Measurements from ENCODE around the gene IMPA2.

The IMPA2 gene

DNA sequence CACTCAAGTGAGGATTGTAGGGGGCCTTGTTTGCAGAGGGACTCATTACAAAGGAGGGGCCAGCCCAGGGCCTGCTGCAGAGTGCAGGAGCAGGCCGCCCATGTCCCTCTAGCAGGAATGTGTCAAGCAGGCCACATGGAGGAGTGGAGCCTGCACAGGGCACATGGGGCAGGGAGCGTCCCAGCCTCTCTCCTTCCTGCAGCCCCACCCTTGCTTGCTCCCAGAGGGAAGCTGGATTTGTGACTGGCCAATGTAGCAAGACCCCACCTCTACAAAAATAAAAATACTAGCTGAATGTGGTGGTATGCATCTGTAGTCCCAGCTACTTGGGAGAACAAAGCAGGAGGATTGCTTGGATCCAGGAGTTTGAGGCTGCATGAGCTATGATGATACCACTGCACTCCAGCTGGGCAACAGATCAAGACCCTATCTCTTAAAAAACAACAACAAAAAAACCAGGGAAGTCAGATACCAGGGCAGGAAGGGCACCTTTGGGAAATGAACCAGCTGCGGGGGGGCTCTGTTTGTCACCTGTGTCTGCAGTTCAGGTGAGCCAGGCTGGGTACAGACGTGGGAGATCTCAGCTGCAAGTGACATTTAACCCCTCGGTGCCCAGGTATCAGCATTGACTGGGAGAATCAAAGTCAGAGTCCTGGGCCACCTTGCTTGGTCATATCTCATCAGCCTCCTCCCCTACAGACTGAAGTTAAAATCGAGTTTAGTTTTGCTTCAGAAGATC is 27.7 kb downstream of the IMPA2 start:
- no peak for DNase-seq (ENCODE audit: low read depth)

DNA sequence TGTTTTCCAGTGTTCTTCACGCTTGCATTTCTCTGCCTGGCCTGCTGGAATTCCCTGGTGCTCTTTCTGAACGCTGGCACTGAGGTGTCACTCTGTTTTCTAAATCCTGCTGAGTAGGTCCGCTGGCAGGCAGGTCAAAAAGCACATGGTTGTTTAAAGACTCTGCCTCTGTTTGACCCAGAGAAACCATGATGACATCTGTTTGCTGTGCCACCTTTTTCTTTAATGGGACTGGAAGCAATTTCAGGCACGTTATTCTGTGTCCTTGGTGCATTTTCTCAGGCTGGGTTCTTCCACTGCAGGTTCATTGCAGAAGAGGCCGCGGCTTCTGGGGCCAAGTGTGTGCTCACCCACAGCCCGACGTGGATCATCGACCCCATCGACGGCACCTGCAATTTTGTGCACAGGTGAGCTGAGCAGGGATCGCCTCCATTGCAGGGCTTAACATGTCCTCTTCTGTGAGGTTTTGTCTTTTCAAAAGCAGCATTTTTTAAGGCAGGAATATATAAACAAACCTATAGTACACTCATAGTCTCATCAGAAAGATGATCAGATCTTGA is 28.4 kb downstream of the IMPA2 start:
- DNase-seq (ENCODE audit: low read depth) = no peak

DNA sequence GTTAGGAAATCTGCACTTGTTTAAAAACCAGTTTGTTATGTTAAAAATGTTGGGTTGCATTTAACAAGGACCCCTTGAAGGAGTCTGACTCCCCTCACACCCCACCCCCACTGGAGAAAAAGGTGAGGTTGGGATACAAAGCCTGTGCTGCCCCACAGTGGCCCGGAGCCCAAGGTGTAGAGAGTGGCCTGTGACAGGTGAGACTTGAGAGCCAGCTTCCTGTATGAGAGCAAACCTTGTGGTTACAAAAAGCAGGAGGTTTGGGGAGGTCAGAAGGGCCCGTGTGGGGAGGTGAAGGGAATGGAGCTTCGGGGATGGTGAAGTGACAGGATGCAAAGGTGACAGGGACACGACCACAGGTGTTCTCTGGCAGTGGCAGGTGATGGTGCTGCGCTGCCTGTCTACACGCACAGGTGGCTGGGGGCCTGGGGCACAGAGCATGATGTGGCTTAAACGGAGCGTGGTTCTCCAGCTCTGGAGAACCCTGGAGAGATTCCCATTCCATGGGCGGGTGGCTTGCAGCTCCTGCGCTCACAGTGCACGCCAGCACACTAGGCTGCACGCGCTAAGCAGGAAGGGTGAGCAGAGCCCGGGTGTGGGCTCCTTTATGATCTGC is 29.0 kb downstream of the IMPA2 start:
- no peak for DNase-seq (ENCODE audit: low read depth)

DNA sequence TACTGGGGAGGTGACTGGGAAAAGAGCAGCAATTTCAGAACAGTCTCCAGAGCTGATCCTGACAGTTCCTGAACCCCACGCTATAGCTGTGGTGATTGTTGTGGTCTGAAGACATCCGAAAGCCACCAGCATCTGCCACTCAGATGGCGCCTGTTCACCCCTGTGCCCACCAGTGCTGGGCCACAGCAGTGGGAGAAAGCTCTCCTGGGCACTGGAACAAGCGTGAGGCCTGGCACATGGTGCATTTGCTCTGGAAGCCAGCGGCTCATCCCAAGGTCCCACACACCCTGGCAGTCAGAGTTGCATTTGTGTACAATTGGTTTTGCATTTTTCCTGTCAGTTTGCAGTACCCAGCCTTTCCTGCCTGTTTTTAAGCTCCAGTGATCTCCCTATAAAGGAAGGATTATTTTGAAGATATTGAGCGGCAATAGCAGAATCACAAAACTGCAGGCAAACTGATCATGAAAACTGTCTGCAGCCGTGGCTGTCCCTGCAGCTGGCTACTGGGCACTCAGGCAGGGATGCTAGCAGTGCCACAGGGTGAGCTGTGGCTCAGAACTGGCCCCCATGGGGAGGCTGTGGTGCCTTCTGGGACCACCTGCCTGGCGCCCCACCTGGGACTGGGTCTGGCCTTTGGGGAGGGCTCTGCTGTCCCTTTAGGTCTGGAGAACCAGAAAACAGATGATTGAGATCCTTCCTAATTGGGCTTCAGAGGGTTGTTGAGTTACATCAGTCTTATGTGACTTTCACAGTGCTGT is 30.1 kb downstream of the IMPA2 start:
- no peak for DNase-seq (ENCODE audit: low read depth)

DNA sequence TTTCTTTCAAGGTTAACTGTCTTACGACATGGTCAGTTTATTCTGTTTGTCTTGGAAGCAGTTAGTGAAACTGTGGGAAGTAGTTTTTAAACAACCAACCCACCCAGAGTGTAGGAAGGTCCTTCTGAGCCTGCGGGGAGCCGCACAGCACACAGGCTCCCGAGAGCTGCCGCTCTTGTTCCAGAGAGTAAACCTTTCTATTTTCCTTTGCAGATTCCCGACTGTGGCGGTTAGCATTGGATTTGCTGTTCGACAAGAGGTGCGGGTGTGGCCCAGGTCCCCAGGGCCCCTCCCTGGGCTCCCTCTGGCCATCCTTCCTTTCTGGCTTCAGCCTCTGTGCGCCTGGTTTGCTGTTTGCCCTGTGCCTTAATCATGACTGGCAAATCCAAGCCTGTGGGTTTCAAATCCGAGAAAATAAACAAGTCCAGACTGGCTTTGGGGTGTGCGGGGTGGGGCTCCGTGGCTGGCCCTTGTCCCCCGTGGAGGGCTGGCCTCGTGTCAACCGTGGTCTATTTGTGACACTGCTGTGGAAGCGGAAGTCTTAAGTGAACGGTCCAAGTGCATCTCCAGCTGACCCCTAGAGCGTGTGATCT is 30.7 kb downstream of the IMPA2 start:
- no peak for DNase-seq (ENCODE audit: low read depth)

DNA sequence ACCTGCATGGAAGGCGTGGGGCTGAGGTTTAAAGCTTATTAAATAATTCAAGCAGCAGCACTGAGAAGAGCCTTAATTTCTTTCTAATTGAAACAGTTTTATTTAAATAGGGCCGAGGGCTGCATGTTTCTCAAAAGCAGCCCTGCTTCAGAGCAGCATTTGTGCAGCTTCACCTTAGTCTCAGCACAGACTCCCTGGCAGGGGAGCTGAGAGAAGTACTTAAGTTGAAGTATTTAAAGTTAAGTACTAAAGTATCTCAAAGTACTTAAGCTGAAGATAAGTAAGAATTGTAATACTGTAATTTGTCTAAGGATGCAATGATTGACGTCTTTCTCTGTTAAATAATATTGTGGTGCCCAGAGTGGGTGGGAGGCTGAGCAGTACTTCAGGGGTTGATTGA is 31.4 kb downstream of the IMPA2 start:
- DNase-seq (ENCODE audit: low read depth) = no peak

DNA sequence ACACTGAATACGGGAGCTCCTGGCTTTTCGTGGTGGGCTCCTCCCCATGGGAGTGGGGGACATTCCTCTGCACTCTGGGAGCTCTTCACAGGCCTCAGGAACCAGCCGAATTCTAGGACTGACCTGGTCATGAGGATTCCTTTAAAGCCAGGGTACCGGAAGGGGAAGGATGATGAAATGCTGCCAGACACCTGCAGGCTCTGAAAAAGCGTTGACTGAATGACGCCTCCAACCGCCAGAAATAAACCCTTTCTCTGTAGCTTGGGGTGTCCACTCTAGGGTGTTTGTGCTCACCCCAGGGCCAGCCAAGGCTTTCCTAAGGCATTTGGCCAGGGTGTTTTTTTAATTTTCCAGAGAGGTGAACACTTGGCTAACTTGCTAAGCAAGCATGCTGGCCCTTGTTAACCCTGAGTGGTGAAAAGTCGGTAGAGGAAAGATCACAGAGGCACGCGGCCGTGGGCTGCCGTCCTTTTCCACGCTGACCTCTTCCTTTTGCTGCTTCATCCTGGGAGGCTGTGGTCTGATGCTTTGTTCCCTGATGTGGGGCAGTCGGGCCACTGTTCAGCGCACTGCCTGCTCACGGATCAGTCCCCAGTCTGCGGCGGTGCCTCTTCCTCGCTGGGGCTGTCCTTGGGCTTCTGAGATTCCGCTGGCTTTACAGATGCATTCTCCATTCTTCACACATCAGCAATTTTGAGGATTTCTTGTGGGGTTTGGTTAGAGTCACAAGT is 32.0 kb downstream of the IMPA2 start:
- no peak for DNase-seq (ENCODE audit: low read depth)

DNA sequence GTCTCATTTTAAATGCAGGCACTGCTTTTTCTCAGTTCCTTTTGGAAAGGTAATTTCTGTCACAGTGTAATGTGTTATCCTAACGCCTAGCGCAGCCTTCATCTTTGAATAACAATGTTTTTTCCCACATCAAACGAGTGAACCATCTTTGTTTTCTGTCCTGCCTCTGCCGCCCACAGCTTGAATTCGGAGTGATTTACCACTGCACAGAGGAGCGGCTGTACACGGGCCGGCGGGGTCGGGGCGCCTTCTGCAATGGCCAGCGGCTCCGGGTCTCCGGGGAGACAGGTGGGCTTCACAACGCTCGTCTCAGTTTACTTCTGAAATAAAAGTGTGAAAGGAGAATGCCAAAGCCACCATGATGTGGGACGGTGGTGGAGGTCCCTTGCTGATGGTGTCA is 32.8 kb downstream of the IMPA2 start:
- DNase-seq (ENCODE audit: low read depth) = no peak

DNA sequence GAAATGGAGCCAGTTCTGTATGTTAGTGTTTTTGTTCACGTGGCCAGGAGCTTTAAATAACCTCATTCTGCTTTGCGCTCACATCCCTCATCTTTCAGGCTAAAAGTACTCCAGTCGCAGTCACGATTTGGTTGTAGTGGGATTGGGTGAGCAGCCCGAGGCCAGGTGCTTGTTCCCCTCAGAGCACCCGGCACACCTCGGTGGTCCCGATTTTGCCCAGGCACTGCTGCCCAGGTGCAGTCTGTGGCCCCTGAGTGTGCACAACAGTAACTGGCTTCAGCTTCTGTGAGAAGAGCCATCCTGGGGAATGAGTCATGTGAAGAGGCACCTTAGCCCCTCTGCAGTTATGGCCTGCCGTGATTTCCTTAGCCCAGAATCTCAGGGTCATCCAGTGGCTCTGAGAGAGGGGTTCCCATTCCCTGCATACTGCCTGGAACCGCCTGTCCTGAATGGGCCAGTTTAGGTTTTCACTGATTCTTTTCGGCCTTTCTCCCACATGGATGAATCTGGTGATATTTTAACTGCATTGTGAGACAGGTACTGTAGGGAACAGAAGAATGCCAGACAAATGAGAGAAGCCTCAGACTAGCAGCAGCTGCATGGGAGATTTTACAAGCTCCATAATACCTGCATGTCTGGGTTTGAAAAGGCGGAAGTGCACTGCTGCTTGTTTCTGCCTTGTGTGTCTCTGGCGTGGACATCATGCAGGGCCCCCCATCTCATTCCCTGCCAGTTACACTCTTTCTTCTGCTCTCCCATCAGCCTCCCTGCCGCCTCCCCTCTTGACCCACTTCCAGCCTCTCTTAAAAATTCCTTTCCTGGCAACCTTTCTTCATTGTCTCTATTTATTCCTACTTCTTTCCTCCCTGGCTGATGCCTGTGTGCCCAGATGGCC is 33.5 kb downstream of the IMPA2 start:
- no peak for DNase-seq (ENCODE audit: low read depth)

DNA sequence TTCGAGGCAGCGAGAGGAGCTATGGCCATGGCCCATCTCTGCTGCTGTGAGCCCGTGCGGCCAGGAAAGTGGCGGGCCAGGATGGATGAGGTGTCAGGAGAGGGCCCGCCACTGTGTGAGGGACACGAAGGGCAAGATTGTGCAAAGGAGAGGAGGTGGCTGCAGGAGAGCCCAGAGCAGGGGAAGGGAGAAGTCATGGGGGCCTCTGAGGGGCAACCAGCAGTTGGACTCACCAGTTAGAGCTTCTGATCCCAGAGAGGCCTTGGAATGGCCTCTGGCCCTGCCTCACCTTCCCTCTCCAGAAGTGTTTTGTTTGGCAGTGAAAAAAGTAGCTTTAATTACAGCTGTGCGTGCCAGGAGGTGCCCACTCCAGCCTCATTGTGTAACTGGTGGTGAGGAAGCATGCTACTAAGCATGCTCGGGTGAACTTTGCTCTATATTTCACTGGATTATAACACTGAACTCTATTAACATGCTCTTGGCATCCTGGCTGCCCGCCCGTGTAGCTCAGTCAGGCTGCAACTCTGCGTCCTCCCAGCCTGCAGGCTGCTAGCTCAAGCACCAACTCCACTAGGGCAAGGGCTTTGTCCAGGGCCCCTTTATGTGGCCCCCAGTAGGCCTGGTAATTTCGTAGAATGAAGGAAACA is 34.2 kb downstream of the IMPA2 start:
- DNase-seq (ENCODE audit: low read depth) = peak; percentile 89

DNA sequence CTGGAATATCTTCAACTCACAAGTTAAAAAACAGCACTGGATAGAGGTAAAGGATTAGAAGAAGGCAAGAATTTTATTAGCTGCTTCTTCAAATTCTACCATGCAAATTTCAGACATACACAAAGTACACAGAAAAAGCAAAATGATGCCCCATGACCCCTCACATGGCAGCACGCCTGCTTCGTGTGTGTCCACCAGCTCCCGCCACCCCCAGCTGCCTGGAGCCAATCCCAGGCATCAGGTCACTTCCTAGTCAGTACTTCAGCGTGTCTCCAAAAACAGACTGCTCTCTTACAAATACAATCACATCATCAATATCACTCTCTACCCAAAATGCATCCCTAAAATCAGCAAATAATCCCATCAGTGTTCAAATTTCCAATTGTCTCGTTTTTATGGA is 35.8 kb downstream of the IMPA2 start:
- DNase-seq (ENCODE audit: low read depth) = no peak

DNA sequence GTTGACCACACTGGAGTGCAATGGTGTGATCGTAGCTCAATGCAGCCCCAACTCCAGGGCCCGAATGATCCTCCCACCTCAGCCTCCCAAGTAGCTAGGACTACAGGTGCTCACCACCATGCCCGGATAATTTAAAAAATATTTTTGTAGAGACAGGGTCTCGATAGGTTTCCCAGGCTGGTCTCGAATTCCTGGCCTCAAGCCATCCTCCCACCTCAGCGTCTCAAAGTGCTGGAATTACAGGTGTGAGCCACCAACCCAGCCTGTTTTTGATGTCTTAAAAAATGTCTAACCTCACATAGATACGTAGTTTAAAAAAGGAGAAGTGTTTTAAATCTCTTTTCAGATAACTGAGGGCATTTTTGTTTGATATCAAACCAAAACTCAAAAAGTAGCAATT is 37.6 kb downstream of the IMPA2 start:
- DNase-seq (ENCODE audit: low read depth) = no peak

DNA sequence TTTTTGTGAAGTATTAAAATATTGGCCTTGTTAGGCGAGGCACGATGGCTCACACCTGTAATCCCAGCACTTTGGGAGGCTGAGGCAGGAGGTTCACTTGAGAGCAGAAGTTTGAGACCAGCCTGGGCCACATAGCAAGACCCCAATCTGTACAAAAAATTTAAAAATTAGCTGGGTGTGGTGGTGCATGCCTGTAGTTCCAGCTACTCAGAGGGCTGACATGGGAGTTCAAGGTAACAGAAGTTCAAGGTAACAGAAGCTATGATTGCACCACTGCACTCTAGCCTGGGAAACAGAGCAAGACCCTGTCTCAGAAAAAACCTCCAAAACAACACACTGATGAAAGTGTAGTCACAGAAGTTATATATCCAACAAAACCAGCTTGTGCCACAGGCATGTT is 39.8 kb downstream of the IMPA2 start:
- DNase-seq (ENCODE audit: low read depth) = no peak

DNA sequence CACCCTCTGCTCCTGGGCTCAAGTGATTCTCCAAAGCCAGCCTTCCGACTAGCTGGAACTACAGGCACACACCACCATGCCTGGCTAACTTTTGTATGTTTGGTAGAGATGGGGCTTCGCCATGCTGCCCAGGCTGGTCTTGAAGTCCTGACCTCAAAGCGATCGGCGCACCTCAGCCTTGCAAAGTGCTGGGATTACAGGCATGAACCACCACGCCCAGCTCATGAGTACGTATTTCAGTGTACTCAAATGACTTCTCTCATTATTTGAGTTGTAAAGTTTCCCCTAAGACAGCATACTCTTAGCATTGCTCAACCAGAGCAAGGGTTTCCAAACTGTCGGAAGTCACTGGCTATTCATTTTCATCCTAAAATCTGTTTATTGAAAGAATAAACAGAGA is 40.3 kb downstream of the IMPA2 start:
- no peak for DNase-seq (ENCODE audit: low read depth)

DNA sequence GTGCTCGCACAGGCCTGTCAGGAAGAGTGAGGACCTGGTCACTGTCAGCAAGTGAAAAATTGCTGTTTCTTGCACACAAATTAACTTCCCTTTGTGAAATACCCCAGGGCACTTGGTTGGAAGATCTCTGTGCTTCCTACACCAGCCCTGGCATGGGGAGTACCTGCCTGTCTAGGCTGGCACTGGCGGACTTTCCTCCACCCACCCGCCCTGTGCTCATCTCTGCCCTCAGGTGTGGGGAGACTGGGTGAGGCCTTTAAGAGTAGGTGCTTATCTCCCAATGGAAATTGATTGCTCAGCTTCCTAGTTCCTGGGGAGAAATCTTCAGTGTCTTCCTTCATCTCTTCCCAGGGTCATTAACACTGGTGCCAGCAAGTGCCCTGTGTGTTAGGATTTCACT is 42.1 kb downstream of the IMPA2 start:
- DNase-seq (ENCODE audit: low read depth) = no peak

DNA sequence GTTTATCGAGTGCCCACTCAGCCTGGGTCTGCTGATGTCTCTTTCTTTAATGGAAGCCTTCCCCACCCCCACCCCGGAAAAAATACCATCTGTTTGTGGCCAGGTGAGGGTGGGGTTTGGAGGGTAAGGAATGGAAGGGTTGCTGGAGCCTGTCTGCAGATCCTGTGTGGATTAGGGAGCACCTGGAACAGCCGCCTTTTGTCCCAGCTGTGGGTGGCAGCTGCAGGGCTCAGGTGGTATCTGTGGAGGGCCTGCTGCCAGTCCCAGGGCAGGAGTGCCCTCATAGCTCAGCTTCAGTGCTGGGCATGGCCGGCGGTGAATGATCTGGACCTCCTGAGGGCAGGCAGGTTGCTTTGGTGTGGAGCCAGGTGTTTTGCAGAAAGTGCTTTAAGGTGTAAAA is 45.3 kb downstream of the IMPA2 start:
- no peak for DNase-seq (ENCODE audit: low read depth)

DNA sequence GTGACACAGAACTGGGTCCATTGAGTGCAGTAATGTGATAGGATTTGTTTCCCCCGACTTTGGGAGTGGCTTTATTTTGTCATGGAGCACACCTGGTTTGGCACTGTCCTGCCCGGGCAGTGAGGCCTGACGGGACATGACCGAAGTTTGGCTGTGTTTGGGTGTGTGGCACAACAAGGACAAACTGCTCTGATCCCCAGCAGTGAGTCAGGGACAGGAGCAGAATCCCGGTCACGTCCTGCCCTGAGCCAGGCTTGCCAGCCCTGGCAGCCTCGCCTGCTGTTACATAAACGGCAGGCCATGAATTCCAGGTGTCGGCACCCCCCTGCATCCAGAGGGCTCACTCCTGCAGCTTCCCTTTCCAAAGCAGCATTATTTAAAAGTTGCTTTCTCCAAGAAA is 45.7 kb downstream of the IMPA2 start:
- DNase-seq (ENCODE audit: low read depth) = no peak

DNA sequence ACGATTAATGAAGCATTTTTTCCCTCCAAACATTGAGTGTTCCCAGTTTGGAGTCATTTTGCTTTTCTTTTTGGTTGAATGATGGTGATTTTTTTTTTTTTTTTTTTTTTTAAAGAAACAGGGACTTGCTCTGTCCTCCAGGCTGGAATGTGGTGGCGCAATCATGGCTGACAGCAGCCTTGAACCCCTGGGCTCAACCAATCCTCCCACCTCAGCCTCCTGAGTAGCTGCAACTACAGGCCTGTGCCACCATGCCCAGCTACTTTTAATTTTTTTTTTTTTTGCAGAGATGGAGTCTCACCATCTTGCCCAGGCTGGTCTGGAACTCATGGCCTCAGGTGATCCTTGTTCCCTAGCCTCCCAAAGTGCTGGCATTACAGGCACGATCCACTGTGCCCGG is 46.2 kb downstream of the IMPA2 start:
- no peak for DNase-seq (ENCODE audit: low read depth)

DNA sequence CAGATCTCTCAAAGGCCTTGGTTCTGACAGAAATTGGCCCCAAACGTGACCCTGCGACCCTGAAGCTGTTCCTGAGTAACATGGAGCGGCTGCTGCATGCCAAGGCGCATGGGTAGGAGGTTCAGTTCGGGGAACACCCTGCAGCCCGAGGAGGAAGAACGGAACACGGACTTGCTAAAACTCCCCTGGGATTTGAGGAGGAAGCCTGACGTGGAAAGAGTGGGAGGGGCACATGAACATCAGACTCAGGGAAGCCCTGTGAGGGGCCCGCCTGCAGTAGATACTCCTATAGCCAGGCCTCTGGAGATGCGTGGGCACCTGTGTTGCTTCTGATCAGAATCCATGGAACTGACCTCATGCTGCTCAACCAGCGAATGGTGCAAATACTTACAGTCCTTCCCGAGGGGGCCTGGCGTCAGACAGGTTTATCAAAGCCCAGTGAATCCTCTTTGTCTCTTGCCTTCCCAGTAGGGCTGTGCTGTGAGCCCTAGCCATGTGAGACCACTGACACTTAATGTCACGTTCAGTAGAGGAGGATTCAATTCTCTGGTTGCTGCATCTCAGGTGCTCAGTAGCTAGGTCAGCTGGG is 46.8 kb downstream of the IMPA2 start:
- no peak for DNase-seq (ENCODE audit: low read depth)

DNA sequence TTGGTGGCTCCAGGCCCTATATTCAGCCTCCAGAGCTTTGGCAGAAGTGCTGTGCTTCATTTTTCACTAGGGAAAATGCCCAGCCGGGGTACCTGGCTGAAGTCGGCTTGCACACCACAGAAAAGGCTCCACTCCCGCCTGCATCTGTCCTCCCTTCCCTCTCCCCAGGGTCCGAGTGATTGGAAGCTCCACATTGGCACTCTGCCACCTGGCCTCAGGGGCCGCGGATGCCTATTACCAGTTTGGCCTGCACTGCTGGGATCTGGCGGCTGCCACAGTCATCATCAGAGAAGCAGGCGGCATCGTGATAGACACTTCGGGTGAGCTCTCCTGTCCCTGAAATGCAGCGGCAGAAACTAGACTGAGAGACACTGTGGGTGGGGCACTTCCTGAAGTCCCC is 47.4 kb downstream of the IMPA2 start:
- DNase-seq (ENCODE audit: low read depth) = no peak
